ENCODE results near the gene PDGFA. TPM values are rescaled to one million over a fixed set of nuclear protein-coding genes. Genes with fewer than 3 reads are reported as not detected.

The PDGFA gene
- total and polyA plus RNA-seq, 12 donors, result 14.3 to 38.5 (median 24.2) TPM

GRCh38 chr7:532379-533143 lies 12.9 kb upstream of the PDGFA start:
- peaks cover 0 to 7% (median 0%) of the 10 kb centered on the region in 7 donors for H3K27me3 ChIP-seq
- H3K27ac ChIP-seq, result no peak overlapping the region
- peak in 3 of 8 donors; percentile 12 to 24 (median 23) for ATAC-seq
- 84% methylated on average over 15 of the region's 15 CpGs for WGBS, 2 donors
- peaks cover 0 to under 1% (median 0%) of the 10 kb centered on the region in 9 donors for H3K4me1 ChIP-seq
- H3K9me3 ChIP-seq, result peaks cover 0 to 3% (median 0%) of the 10 kb centered on the region in 11 donors
- DNase-seq, result no peak
- H3K4me3 ChIP-seq, result no peak overlapping the region
- no peaks in the 10 kb centered on the region for H3K36me3 ChIP-seq
- intact Hi-C loops (cut with DNase I), result loop anchor here in 1 of 10 donors (10.0 kb wide), 1 partner anchor 52 kb away; no protein-coding TSS in a partner anchor
- TF ChIP-seq CTCF (IDR thresholded peaks at IDR 0.05), result no peak

GRCh38 chr7:531777-532176 lies 12.1 kb upstream of the PDGFA start:
- no peak for TF ChIP-seq CTCF (IDR thresholded peaks at IDR 0.05)
- Histone ChIP-seq H3K27me3 (peaks cover 0 to 7% (median 0%) of the 10 kb centered on the region in 7 donors), H3K9me3 (peaks cover 0 to 11% (median 0%) of the 10 kb centered on the region in 11 donors), H3K36me3 (no peaks in the 10 kb centered on the region), H3K4me3 (no peak overlapping the region), H3K27ac (no peak overlapping the region), H3K4me1 (no peaks in the 10 kb centered on the region)
- DNase-seq (no peak), ATAC-seq (no peak)
- 83 to 90% methylated on average over 10 of the region's 10 CpGs for WGBS, 2 donors
- intact Hi-C loops (cut with DNase I), result loop anchor here in 1 of 10 donors (10.0 kb wide), 1 partner anchor 53 kb away; no protein-coding TSS in a partner anchor

GRCh38 chr7:528451-528850 lies 8.8 kb upstream of the PDGFA start:
- H3K27me3 ChIP-seq, result peaks cover 0 to 20% (median 4%) of the 10 kb centered on the region in 7 donors
- H3K4me3 ChIP-seq, result no peak overlapping the region
- H3K27ac ChIP-seq, result no peak overlapping the region
- 98 to 99% methylated on average over 2 of the region's 2 CpGs for WGBS, 2 donors
- H3K9me3 ChIP-seq, result peaks cover 0 to 11% (median 0%) of the 10 kb centered on the region in 11 donors
- no peaks in the 10 kb centered on the region for H3K36me3 ChIP-seq
- intact Hi-C loops (cut with DNase I), result loop anchor here in 2 of 10 donors (10.0 kb wide), 1 partner anchor 106 kb away; no protein-coding TSS in a partner anchor
- TF ChIP-seq CTCF (IDR thresholded peaks at IDR 0.05), result no peak
- DNase-seq (no peak), ATAC-seq (no peak)
- peaks cover 0 to 12% (median 0%) of the 10 kb centered on the region in 9 donors for H3K4me1 ChIP-seq

GRCh38 chr7:527723-528122 lies 8.1 kb upstream of the PDGFA start:
- ATAC-seq (no peak), DNase-seq (no peak)
- Histone ChIP-seq H3K4me1 (peaks cover 0 to 19% (median 4%) of the 10 kb centered on the region in 9 donors), H3K27ac (no peak overlapping the region), H3K36me3 (no peaks in the 10 kb centered on the region), H3K9me3 (peaks cover 0 to 11% (median 0%) of the 10 kb centered on the region in 11 donors), H3K27me3 (peaks cover 0 to 27% (median 5%) of the 10 kb centered on the region in 7 donors), H3K4me3 (no peak overlapping the region)
- 91 to 94% methylated on average over 4 of the region's 4 CpGs for WGBS, 2 donors
- intact Hi-C loops (cut with DNase I), result loop anchor here in 2 of 10 donors (10.0 kb wide), 1 partner anchor 107 kb away; no protein-coding TSS in a partner anchor
- TF ChIP-seq CTCF (IDR thresholded peaks at IDR 0.05), result no peak
